Kidney glomerular epithelial cell (primary cell): ENCODE measurements around the gene DIP2C.
"Not testable (repeated sequence)": the region's sequence is repeated elsewhere in the genome, so short reads cannot be mapped to it uniquely, and the experiment has no call there.

Experiments used
- DNase-seq: peaks from one replicate; lab custom pipeline; 2025; lab: John Stamatoyannopoulos, UW

Gene DIP2C, protein sequence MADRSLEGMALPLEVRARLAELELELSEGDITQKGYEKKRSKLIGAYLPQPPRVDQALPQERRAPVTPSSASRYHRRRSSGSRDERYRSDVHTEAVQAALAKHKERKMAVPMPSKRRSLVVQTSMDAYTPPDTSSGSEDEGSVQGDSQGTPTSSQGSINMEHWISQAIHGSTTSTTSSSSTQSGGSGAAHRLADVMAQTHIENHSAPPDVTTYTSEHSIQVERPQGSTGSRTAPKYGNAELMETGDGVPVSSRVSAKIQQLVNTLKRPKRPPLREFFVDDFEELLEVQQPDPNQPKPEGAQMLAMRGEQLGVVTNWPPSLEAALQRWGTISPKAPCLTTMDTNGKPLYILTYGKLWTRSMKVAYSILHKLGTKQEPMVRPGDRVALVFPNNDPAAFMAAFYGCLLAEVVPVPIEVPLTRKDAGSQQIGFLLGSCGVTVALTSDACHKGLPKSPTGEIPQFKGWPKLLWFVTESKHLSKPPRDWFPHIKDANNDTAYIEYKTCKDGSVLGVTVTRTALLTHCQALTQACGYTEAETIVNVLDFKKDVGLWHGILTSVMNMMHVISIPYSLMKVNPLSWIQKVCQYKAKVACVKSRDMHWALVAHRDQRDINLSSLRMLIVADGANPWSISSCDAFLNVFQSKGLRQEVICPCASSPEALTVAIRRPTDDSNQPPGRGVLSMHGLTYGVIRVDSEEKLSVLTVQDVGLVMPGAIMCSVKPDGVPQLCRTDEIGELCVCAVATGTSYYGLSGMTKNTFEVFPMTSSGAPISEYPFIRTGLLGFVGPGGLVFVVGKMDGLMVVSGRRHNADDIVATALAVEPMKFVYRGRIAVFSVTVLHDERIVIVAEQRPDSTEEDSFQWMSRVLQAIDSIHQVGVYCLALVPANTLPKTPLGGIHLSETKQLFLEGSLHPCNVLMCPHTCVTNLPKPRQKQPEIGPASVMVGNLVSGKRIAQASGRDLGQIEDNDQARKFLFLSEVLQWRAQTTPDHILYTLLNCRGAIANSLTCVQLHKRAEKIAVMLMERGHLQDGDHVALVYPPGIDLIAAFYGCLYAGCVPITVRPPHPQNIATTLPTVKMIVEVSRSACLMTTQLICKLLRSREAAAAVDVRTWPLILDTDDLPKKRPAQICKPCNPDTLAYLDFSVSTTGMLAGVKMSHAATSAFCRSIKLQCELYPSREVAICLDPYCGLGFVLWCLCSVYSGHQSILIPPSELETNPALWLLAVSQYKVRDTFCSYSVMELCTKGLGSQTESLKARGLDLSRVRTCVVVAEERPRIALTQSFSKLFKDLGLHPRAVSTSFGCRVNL (N-terminal part only)

GRCh38 chr10:689452-690371 lies at the start of gene DIP2C:
DIP2C (minus strand) TSS chr10:689668; CDS start chr10:689578, 90 bp downstream.
- peak; percentile 54 for DNase-seq

DNA sequence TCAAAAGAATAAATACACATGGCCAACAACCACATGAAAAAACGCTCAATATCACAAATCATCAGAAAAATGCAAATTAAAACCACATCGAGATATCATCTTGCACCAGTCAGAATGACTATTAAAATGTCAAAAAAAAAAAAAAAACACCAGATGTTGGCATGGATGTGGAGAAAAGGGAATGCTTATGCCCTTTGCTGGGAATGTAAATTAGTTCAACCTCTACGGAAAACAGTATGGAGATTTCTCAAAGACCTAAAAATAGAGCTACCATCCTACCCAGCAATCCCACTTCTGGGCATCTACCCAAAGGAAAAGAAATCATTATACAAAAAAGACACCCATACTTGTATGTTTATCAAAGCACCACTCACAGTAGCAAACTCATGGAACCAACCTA lies 45.0 kb upstream of the DIP2C start:
- no peak for DNase-seq

DNA sequence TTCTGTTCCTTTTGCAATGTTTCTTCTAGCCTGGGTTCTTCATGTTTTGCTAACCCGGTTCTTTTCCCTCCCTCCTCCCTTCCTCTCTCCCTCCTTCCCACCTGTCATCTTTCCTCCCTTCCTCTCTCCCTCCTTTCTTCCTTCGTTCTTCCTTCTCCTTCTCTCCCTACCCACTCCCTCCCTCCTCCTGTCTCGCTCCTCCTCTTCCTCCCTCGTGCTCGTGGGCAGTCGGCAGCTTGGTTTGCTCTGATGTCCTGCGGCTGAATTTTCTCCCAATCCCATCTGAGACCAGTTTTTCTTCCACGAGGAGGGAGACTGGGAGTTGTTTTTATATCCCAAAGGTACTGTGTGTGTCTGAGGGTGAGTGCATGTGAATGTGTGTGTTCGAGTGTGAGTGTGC lies 43.6 kb upstream of the DIP2C start:
- no peak for DNase-seq

- no peak for DNase-seq
These were observed 39.7 kb upstream of the DIP2C start for GRCh38 chr10:729213-729612.

GRCh38 chr10:728603-729002 lies 39.1 kb upstream of the DIP2C start:
- no peak for DNase-seq

DNA sequence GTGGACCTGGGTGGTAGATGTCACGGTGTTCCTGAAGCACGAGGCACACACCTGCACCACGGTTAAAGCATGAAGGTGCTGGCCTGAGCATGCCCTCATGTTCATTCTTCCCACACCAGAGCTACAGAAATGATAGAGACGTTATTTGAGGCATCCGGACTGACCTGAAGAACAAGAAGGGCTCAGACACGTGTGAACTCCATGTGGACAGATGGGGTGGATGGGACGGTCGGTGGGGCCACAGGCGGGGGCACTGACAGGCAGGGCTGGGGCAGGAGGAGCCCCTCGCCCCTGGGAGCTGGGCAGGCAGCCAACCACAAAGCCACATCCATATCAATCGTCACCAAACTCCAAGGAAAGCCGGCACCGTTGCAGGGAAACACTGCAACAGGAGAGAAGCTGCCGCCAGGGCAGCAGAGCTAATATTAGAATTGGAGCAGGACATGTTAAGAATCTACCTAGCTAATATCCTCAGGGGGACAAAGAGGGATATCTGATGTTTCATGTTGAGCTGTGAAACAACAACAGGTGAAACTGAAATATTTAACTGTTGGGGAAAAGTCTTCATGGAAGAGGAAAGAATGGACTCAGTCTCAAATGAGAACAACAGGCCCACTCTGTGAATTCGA lies 37.8 kb upstream of the DIP2C start:
- no peak for DNase-seq

DNA sequence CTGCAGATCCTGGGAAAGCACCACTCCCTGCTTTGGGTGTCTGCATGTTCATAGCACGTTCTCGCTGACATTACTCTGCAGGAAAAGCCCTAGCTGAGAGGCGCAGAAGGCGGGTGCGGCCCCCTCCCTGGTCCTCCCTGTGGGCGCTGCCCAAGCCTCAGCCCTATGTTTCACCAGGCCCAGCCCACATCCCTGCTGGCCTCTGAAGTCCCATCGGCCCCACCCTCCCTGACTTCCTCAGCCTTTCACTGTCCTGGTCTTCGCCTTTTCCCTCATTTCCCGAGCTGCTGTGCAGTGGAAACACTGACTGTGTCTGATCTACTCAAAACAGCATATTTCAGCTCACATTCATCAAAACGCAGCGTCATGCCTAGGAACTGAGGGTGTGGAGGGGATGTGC lies 36.3 kb upstream of the DIP2C start:
- DNase-seq = no peak

GRCh38 chr10:725302-725701 lies 35.8 kb upstream of the DIP2C start:
- DNase-seq = no peak

- DNase-seq = no peak
These were observed 34.5 kb upstream of the DIP2C start for GRCh38 chr10:723973-724372.

DNA sequence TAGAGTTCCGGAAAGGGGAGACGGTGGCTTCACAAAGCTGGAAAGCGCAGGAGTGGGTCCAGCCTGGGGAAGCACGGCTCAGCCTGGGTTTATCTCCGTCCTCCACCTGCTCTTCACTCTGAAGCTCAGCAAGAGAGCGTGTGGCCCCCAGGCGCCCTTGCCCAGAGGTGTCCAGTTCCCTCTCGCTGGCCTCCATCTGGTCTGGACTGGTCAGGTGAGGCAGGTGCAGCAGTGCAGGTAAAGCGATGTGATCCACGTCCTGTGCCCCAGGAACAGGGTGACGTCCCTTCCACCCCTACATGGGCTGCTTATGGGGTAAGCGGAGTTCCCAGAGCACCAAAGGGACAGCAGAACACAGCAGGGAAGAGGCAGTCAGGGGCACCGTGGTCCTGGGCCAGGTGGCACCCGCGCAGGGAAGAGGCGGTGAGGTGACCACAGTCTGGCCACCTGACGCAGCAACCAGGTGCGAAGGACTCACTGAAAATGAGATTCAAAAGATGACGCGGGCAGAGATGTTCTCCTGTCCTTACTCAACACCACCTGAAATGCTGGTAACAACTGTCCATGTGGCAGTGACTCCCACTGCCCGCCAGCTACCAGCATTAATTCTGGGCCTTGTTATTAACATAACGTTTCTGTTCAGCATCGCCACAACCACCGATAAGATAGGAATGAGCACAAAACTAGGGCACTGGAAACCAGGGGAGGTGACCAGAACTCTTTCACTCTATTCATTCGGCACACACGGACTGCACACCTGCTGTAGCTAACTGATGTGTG lies 33.0 kb upstream of the DIP2C start:
- DNase-seq = no peak

DNA sequence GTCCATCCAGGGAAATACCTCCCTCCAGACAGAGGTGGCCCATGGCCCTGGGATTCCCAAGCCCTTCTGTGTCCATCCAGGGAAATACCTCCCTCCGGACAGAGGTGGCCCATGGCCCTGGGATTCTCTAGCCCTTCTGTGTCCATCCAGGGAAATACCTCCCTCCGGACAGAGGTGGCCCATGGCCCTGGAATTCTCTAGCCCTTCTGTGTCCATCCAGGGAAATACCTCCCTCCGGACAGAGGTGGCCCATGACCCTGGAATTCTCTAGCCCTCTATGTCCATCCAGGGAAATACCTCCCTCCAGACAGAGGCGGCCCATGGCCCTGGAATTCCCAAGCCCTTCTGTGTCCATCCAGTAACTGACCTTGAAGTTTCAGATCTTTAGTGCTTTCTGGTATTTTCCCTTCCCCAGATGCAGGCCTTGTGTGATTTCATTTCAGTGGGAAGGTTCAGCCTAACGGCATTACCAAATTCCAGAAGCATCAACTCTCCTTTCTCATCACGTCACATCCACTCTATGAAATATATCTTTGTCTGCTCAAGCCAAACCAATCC lies 28.8 kb upstream of the DIP2C start:
- no peak for DNase-seq

DNA sequence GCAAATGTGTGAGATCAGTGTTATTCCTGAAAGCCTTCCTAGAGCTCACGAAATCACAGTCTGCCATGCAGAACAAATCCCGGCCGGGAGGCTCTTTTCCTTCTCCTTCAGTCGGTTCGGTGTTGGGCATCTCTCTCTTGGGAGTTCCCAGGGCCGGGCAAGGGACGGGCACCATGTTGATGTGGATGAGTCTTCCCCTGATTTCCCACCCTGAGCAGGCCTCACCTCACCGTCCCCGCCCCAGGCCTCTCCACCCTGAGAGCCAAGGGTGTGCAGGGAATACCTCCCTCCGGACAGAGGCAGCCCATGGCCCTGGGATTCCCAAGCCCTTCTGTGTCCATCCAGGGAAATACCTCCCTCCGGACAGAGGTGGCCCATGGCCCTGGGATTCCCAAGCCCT lies 28.0 kb upstream of the DIP2C start:
- no peak for DNase-seq

DNA sequence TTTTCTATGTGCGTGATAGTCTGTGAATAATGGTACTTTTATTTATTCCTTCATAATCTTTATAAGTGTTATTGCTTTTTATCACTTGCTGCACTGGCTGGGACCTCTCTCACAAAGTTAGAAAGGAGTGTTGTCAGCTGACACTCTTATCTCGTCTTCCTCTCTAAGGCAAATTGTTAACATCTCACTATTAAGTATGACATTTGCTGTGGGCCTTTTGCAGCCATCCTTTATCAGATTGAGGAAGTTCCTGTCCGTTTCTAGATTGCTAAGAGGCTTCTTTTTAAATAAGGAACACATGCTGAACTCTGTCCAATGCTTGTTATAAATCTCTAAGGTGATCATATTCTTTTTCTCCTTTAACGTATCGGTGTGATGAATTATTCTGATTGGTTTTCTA lies 27.4 kb upstream of the DIP2C start:
- DNase-seq = no peak

- no peak for DNase-seq
These were observed 24.7 kb upstream of the DIP2C start for GRCh38 chr10:714214-714613.

DNA sequence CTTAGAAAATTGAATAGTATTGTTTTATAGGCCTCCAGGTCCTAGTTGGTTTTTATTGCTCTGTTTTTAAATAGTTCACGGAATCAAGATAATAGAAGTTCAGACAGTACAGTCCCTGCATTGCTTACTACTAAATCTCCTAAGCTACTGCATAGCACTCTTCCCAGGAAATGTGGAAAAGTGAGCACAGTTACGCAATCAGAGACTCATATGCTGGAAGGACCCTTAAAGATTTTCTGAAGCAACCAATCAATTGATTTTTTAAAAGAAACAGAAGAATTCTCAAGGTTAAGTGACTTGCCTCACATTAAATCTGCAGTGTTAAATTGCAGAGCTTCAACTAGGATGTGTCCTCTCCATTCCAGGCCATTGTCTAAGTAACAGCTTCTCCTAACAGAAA lies 23.1 kb upstream of the DIP2C start:
- DNase-seq = no peak

DNA sequence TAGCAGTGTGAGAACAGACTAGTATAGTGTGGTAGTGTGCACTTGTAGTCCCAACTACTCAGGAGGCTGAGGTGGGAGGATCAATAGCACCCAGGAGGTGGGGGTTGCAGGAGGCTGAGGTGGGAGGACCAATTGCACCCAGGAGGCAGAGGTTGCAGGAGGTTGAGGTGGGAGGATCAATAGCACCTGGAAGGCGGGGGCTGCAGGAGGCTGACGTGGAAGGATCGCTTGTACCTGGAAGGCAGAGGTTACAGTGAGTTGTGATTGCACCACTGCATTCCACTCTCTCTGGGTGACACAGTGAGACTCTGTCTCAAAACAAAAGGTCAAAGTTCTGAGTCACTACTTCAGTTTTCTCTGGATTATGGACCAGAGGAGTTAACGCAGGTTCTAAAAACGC lies 22.6 kb upstream of the DIP2C start:
- DNase-seq = no peak

DNA sequence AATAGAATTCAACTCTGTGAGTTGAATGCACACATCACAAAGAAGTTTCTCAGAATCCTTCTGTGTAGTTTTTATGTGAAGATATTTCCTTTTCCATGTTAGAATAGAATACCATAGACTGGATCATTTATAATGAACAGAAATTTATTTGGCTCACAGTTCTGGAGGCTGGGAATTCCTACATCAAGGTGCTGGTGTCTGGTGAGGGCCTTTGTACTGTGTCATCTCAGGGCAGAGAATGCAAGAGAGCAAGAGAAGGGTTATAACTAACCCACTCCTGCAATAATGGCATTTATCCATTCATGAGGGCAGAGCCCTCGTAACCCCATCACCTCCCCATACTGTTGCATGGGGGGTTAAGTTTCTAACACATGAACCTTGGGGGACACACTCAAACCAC lies 18.4 kb upstream of the DIP2C start:
- DNase-seq = no peak

DNA sequence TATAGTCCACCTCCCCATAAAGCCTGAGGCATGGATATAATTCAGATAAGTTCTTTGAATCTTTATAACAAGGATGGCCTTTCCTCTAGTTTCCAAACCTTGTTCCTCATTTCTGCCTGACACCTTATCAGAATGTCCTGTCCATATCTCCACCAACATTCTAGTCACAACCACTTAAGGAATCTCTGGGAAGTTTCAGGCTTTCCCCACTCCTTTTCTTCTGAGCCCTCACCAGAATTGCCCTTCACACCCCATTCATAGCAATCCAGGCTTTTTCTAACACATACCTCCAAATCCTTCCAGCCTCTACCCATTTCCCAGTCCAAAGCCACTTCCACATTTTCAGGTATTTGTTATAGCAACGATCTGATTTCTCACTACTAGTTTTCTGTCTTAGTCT lies 18.0 kb upstream of the DIP2C start:
- DNase-seq = no peak

DNA sequence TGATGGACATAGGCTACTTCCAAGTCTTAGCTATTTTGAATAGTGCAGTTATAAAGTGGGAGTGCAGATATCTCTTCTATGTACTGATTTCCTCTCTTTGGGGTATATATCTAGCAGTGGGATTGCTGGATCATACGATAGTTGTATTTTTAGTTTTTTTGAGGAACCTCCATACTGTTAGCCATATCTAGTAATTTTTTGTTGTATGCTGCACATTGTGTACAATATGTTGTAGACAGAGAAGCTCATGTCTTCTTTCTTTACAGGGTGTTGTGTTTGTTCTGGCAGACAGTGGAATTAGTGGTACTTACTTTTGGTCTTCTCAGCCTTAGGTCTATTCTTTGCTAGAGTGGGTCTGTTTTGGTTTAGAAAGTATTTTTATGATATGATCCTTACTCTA lies 13.7 kb upstream of the DIP2C start:
- DNase-seq = no peak

- not testable (repeated sequence) for DNase-seq
These were observed 10.7 kb upstream of the DIP2C start for GRCh38 chr10:700183-700582.
